K562 (cell line): ENCODE measurements around the gene ANTXRL. TPM values are rescaled to one million over a fixed set of nuclear protein-coding genes. Genes with fewer than 3 reads are reported as not detected.

ENCODE experiments used
- ATAC-seq: fragments of 200-7000 bp; cut with Tn5 transposase; 3 replicates; pipeline ENCODE4 v1.9.1; 2020; ENCODE audit warnings: moderate library complexity
- BruUV-seq: library from RNA; stranded (reverse); fragments of 400-500 nt; replicated peaks from 2 replicates; lab custom pipeline; 2021; lab: Mats Ljungman, UMichigan
- CTCF ChIA-PET: fragments of 300-600 bp; formaldehyde crosslinking; extraction: SDS; loops from one replicate; lab custom pipeline; 2021; ENCODE audit warnings: low intra/inter-chr PET ratio; lab: Yijun Ruan, JAX
- POLR2A ChIA-PET: fragments of 300-600, 350-650 bp; sonication (Branson Sonifier 250); formaldehyde crosslinking; extraction: SDS; loops from one replicate; lab custom pipeline; 2021; ENCODE audit warnings: antibody characterized with exemption, inconsistent platforms; lab: Yijun Ruan, JAX
- DNase-seq, 4 experiments: peaks; one replicate each; pipeline versions ENCODE4 v3.0.0 to v3.0.0-alpha.2; 2011 to 2018; ENCODE audit warnings: low spot score in 3 of 4, mixed read lengths in 3 of 4; ENCODE audit errors: extremely low read depth in 1 of 4
- FAIRE-seq: peaks from 2 replicates; lab custom pipeline; 2011; peaks lifted over from hg19 to GRCh38; lab: Jason Lieb, UNC
- H2AFZ ChIP-seq: 2 replicates; pipeline ENCODE4 v1.6.0; 2011; ENCODE audit warnings: low read depth, low read length, control low read depth, inconsistent platforms
- H3K27ac ChIP-seq: fragments of 200-600 bp; 3 replicates; pipeline ENCODE4 v1.8.0; 2011; ENCODE audit warnings: low read depth, mild to moderate bottlenecking, control low read depth, inconsistent platforms, low read length, moderate library complexity, mixed read lengths; ENCODE audit errors: extremely low read depth
- H3K27me3 ChIP-seq, 2 experiments: fragments of 300-600 bp in 1 of 2; 2 replicates in 1 of 2; 3 replicates in 1 of 2; pipeline versions ENCODE4 v1.6.0 to v1.8.0; 2011; ENCODE audit warnings: inconsistent platforms in 2 of 2, low read length in 2 of 2, mild to moderate bottlenecking in 1 of 2, mixed read lengths in 1 of 2, moderate library complexity in 1 of 2; ENCODE audit not compliant: control insufficient read depth in 2 of 2, insufficient read depth in 2 of 2
- H3K36me3 ChIP-seq: fragments of 300-600 bp; 3 replicates; pipeline ENCODE4 v1.8.0; 2011; ENCODE audit warnings: mild to moderate bottlenecking, low read length, inconsistent platforms; ENCODE audit not compliant: control insufficient read depth, insufficient read depth
- H3K4me1 ChIP-seq, 2 experiments: fragments of 200-600 bp in 1 of 2; replicated peaks in 1 of 2; 2 replicates in 1 of 2; 3 replicates in 1 of 2; pipeline versions ENCODE4 v1.5.1 to v1.8.0; 2011; ENCODE audit warnings: inconsistent platforms in 2 of 2, low read length in 2 of 2, mild to moderate bottlenecking in 1 of 2, mixed read lengths in 1 of 2, moderate library complexity in 1 of 2; ENCODE audit not compliant: control insufficient read depth in 2 of 2, insufficient read depth in 2 of 2
- H3K4me2 ChIP-seq: 2 replicates; pipeline ENCODE4 v1.6.1; 2011; ENCODE audit warnings: low read length, control low read depth, inconsistent platforms, mixed read lengths; ENCODE audit not compliant: insufficient read depth
- H3K4me3 ChIP-seq: fragments of 200-600 bp; sonication (generic), shearing (Covaris generic); 2 replicates; pipeline ENCODE4 v1.5.1; 2016; ENCODE audit warnings: control low read depth, inconsistent platforms
- H3K79me2 ChIP-seq: fragments of 200-600 bp; 3 replicates; pipeline ENCODE4 v1.8.0; 2011; ENCODE audit warnings: low read length, inconsistent platforms; ENCODE audit not compliant: control insufficient read depth, insufficient read depth
- H3K9ac ChIP-seq, 2 experiments: 2 replicates each; pipeline versions ENCODE4 v1.6.0 to v1.6.1; 2011; ENCODE audit warnings: low read depth in 2 of 2, low read length in 2 of 2, control low read depth in 1 of 2, inconsistent platforms in 1 of 2, mild to moderate bottlenecking in 1 of 2, mixed read lengths in 1 of 2; ENCODE audit not compliant: insufficient read depth in 1 of 2
- H3K9me1 ChIP-seq: one replicate; pipeline ENCODE4 v1.6.0; 2011; ENCODE audit warnings: inconsistent platforms, mild to moderate bottlenecking, low read length, moderate library complexity; ENCODE audit not compliant: control insufficient read depth, insufficient read depth
- H3K9me3 ChIP-seq: replicated peaks from 2 replicates; pipeline ENCODE4 v1.5.1; 2011; ENCODE audit warnings: low read depth, low read length, inconsistent platforms; ENCODE audit not compliant: control insufficient read depth, insufficient read depth
- H4K20me1 ChIP-seq: replicated peaks from 2 replicates; pipeline ENCODE4 v1.6.1; 2011; ENCODE audit warnings: low read length, inconsistent platforms, mixed read lengths; ENCODE audit not compliant: control insufficient read depth, insufficient read depth
- ARID2 ChIP-seq: fragments of 450-650 bp; IDR thresholded peaks from 2 replicates; pipeline ENCODE4 v1.6.1; 2017; ENCODE audit warnings: antibody characterized with exemption, mild to moderate bottlenecking
- CREM ChIP-seq: IDR thresholded peaks from 2 replicates; pipeline ENCODE4 v1.6.1; 2014; ENCODE audit warnings: antibody characterized with exemption, low read depth
- GTF2F1 ChIP-seq: IDR thresholded peaks from 2 replicates; pipeline ENCODE4 v1.6.1; 2011; ENCODE audit warnings: low read depth, low read length, improper control_type of control experiment
- JUNB ChIP-seq: fragments of 450-650 bp; formaldehyde crosslinking; conservative IDR thresholded peaks from 2 replicates; pipeline ENCODE4 v1.4.0; 2020; ENCODE audit warnings: mild to moderate bottlenecking
- POLR3A ChIP-seq: IDR thresholded peaks from 2 replicates; pipeline ENCODE4 v1.6.1; 2011; ENCODE audit warnings: borderline replicate concordance, mild to moderate bottlenecking, moderate library complexity; ENCODE audit not compliant: insufficient read length, insufficient read depth; ENCODE audit errors: extremely low read depth
- RCOR1 ChIP-seq, 2 experiments: IDR thresholded peaks; 2 replicates each; pipeline ENCODE4 v1.6.1; 2012; ENCODE audit warnings: low read depth in 2 of 2, low read length in 2 of 2, borderline replicate concordance in 1 of 2, improper control_type of control experiment in 1 of 2
- RFX1 ChIP-seq: fragments of 450-650 bp; IDR thresholded peaks from 2 replicates; pipeline ENCODE4 v1.6.1; 2016; ENCODE audit warnings: mild to moderate bottlenecking, moderate library complexity
- SFPQ ChIP-seq: fragments of 200-400 bp; formaldehyde crosslinking; IDR thresholded peaks from 2 replicates; pipeline ENCODE4 v1.6.1; 2017; ENCODE audit warnings: mild to moderate bottlenecking, low read depth, low read length, moderate library complexity
- SNRNP70 ChIP-seq: fragments of 200-400 bp; formaldehyde crosslinking; optimal IDR thresholded peaks from 2 replicates; pipeline ENCODE3; 2017; ENCODE audit warnings: low read depth, low read length
- XRCC5 ChIP-seq: fragments of 200-400 bp; formaldehyde crosslinking; IDR thresholded peaks from 2 replicates; pipeline ENCODE4 v1.6.1; 2017; ENCODE audit warnings: low read depth, mild to moderate bottlenecking, low read length
- ZHX1 ChIP-seq: fragments of 150-350 bp; conservative IDR thresholded peaks from 2 replicates; pipeline ENCODE4 v1.6.1; 2014; ENCODE audit warnings: low read length
- ZKSCAN8 ChIP-seq: fragments of 200-800 bp; sonication (Bioruptor generic); IDR thresholded peaks from 2 replicates; pipeline ENCODE4 v1.6.1; 2016; ENCODE audit warnings: missing genetic modification characterization, missing compliant biosample characterization
- WGBS: fragments of 100-300 bp; shearing (Covaris generic); methylation state at CpG from one replicate; pipeline ENCODE4 v1.1.6; 2016; ENCODE audit warnings: low coverage, mixed read lengths; ENCODE audit not compliant: insufficient coverage; ENCODE audit errors: missing lambda C conversion rate; 5-methylcytosine and 5-hydroxymethylcytosine counted together
- in situ Hi-C: fragments of 300-500 bp; cut with MboI; formaldehyde crosslinking; loops from 4 replicates; pipeline ENCODE4 v1.15.0; 2018; ENCODE audit warnings: inconsistent platforms, mixed read lengths
- intact Hi-C: fragments of 100-400 bp; cut with micrococcal nuclease; formaldehyde crosslinking; loops from 2 replicates; pipeline ENCODE4 v1.14.2; 2022
- polyA plus RNA-seq, 8 experiments: library from polyadenylated mRNA; depleted of rRNA in 4 of 8; stranded (reverse) in 5 of 8; unstranded in 3 of 8; fragments of >200 nt; fragmentation: Nextera tagmentation in 2 of 8; fragmentation: Illumina TruSeq in 1 of 8; extraction: Ambion mirVana in 2 of 8; extraction: Trizol in 1 of 8; gene quantifications; 2 replicates each; pipeline versions ENCODE4 v1.2.1 to v1.2.3, GENCODE V29; 2011 to 2014; ENCODE audit warnings: inconsistent platforms in 1 of 8, missing spikeins in 1 of 8
- total RNA-seq, 7 experiments: library from RNA; depleted of rRNA in 6 of 7; stranded (reverse); fragments of >200 nt in 6 of 7; fragmentation: Illumina TruSeq in 2 of 7; extraction: Trizol in 2 of 7; gene quantifications; 2 replicates each; pipeline versions ENCODE4 v1.2.1 to v1.2.3, GENCODE V29; 2011 to 2021; ENCODE audit warnings: low replicate concordance in 1 of 7

ANTXRL gene
- total and polyA plus RNA-seq, 9 of the 15 experiments (the other 6 are each of a cell fraction or from before 2014, with no cell fraction given) = not detected

GRCh38 chr10:46312953-46313352, 26.2 kb downstream of the ANTXRL start:
- Histone ChIP-seq H3K79me2 (no peaks in the 10 kb centered on the region), H3K27ac (no peak overlapping the region), H3K4me3 (no peak overlapping the region), H3K9ac (no peak overlapping the region), H3K4me1 (peaks cover 0 to 9% of the 10 kb centered on the region in 2 experiments; a peak in 1 of 5 replicates), H3K27me3 (peaks cover 21 to 77% of the 10 kb centered on the region in 2 experiments; a peak in 4 of 5 replicates), H3K36me3 (no peaks in the 10 kb centered on the region), H2AFZ (no peak overlapping the region), H4K20me1 (peaks cover 10% of the 10 kb centered on the region), H3K9me3 (no peaks in the 10 kb centered on the region), H3K9me1 (no peaks in the 10 kb centered on the region), H3K4me2 (no peak overlapping the region)
- DNase-seq (no peak), ATAC-seq (no peak), FAIRE-seq (no peak)
- TF ChIP-seq RCOR1 (IDR thresholded peaks at IDR 0.05; ENCODE audit: borderline replicate concordance in 1 of 2, low read depth in 2 of 2, low read length in 2 of 2) = no peak
- no peak for TF ChIP-seq POLR3A
- TF ChIP-seq ZKSCAN8 (CRISPR knock-in tag) = no peak
- TF ChIP-seq JUNB (CRISPR knock-in tag) = no peak
- no peak for TF ChIP-seq XRCC5
- intact Hi-C loops = no loop called here
- WGBS = 1% methylated on average over 3 of the region's 3 CpGs
- in situ Hi-C loops = no loop called here
- POLR2A ChIA-PET = no interaction called here
- CTCF ChIA-PET = no interaction called here
- BruUV-seq = no TSS peak

GRCh38 chr10:46314071-46314470, 27.3 kb downstream of the ANTXRL start:
- H3K9me1 ChIP-seq = no peaks in the 10 kb centered on the region
- intact Hi-C loops = no loop called here
- under 1% methylated on average over 8 of the region's 8 CpGs for WGBS
- in situ Hi-C loops = no loop called here
- no peak overlapping the region for H3K27ac ChIP-seq
- no peaks in the 10 kb centered on the region for H3K9me3 ChIP-seq
- FAIRE-seq (no peak), ATAC-seq (peak; percentile 43), DNase-seq (peak in 3 of 4 experiments; percentile 23 to 42 (median 40))
- ChIA-PET CTCF (no interaction called here), POLR2A (interaction anchor here (0.7 kb wide), 1 partner anchor 21 kb away, joined by 4 read pairs; no protein-coding TSS in a partner anchor)
- H3K9ac ChIP-seq = peak overlapping the region in 1 of 2 experiments; percentile 14; a peak in 1 of 4 replicates
- H3K27me3 ChIP-seq = peaks cover 15 to 68% of the 10 kb centered on the region in 2 experiments; a peak in 4 of 5 replicates
- no peak overlapping the region for H3K4me2 ChIP-seq
- H2AFZ ChIP-seq = no peak overlapping the region
- H3K79me2 ChIP-seq = no peaks in the 10 kb centered on the region
- peaks cover 0 to 7% of the 10 kb centered on the region in 2 experiments; a peak in 1 of 5 replicates for H3K4me1 ChIP-seq
- H3K36me3 ChIP-seq = no peaks in the 10 kb centered on the region
- no peak overlapping the region for H3K4me3 ChIP-seq
- BruUV-seq = no TSS peak
- peaks cover 8% of the 10 kb centered on the region; the same call in 1 of the 2 replicates for H4K20me1 ChIP-seq
- TF ChIP-seq CREM (no peak), ARID2 (no peak), RFX1 (no peak), SFPQ (no peak), SNRNP70 (no peak), ZHX1 (no peak), GTF2F1 (no peak)
